Naive thymus-derived CD4-positive, alpha-beta T cell (primary cell): ENCODE data around the gene KNDC1. TPM values are rescaled to one million over a fixed set of nuclear protein-coding genes. Genes with fewer than 3 reads are reported as not detected.

Experiments
- ATAC-seq: fragments of 150-1000 bp; cut with Tn5 transposase; 2 replicates; pipeline ENCODE4 v1.10.0; 2021; ENCODE audit warnings: mild to moderate bottlenecking, moderate library complexity
- CTCF ChIA-PET: fragments of 350-600 bp; sonication (Branson Sonifier 250); formaldehyde crosslinking; loops from one replicate; lab custom pipeline; 2021; ENCODE audit warnings: antibody characterized with exemption; lab: Charles Lee
- POLR2A ChIA-PET: fragments of 350-600 bp; sonication (Branson Sonifier 250); formaldehyde crosslinking; loops from one replicate; lab custom pipeline; 2021; ENCODE audit warnings: antibody characterized with exemption, inconsistent platforms; lab: Charles Lee
- DNase-seq, 9 donors: peaks; one replicate each; pipeline versions ENCODE4 v3.0.0 to v3.0.0-alpha.2; 2020 to 2022; ENCODE audit warnings: mixed read lengths in 1 of 9
- H3K27ac ChIP-seq: one replicate; pipeline ENCODE4 v1.7.0; 2013; ENCODE audit warnings: mild to moderate bottlenecking, low read depth, low read length, moderate library complexity
- H3K27me3 ChIP-seq, 2 donors: one replicate each; pipeline ENCODE4 v1.7.0; 2013; ENCODE audit warnings: low read length in 2 of 2, mild to moderate bottlenecking in 2 of 2, moderate library complexity in 2 of 2; ENCODE audit not compliant: control insufficient read depth in 2 of 2, insufficient read depth in 2 of 2
- H3K36me3 ChIP-seq, 3 experiments: 1 replicate in 2 of 3; 2 replicates in 1 of 3; pipeline ENCODE4 v1.7.0; 2013; ENCODE audit warnings: low read length in 3 of 3, mild to moderate bottlenecking in 3 of 3, moderate library complexity in 1 of 3; ENCODE audit not compliant: insufficient read depth in 3 of 3, control insufficient read depth in 2 of 3
- H3K4me1 ChIP-seq, 2 donors: one replicate each; pipeline ENCODE4 v1.7.0; 2013; ENCODE audit warnings: low read length in 2 of 2, mild to moderate bottlenecking in 2 of 2, moderate library complexity in 1 of 2; ENCODE audit not compliant: control insufficient read depth in 2 of 2, insufficient read depth in 2 of 2
- H3K4me3 ChIP-seq: 2 replicates; pipeline ENCODE4 v1.7.0; 2013; ENCODE audit warnings: mild to moderate bottlenecking, low read length
- H3K9me3 ChIP-seq, 3 experiments: 1 replicate in 2 of 3; 2 replicates in 1 of 3; pipeline ENCODE4 v1.7.0; 2013; ENCODE audit warnings: low read length in 3 of 3; ENCODE audit not compliant: control insufficient read depth in 2 of 3
- H3K27ac Mint-ChIP-seq, 9 donors: one replicate each; pipeline ENCODE4 v1.8.0; 2020 to 2022; ENCODE audit warnings: mixed read lengths in 9 of 9, mild to moderate bottlenecking in 8 of 9, moderate library complexity in 5 of 9, inconsistent platforms in 2 of 9
- H3K27me3 Mint-ChIP-seq, 5 donors: one replicate each; pipeline ENCODE4 v1.8.0; 2021 to 2022; ENCODE audit warnings: mixed read lengths in 5 of 5, mild to moderate bottlenecking in 1 of 5
- H3K36me3 Mint-ChIP-seq, 5 donors: one replicate each; pipeline ENCODE4 v1.8.0; 2020 to 2022; ENCODE audit warnings: mixed read lengths in 5 of 5, mild to moderate bottlenecking in 3 of 5, inconsistent platforms in 1 of 5
- H3K4me1 Mint-ChIP-seq, 7 donors: one replicate each; pipeline ENCODE4 v1.8.0; 2020 to 2022; ENCODE audit warnings: mixed read lengths in 7 of 7, mild to moderate bottlenecking in 3 of 7, inconsistent platforms in 1 of 7
- H3K4me3 Mint-ChIP-seq, 10 donors: one replicate each; pipeline ENCODE4 v1.8.0; 2020 to 2022; ENCODE audit warnings: mild to moderate bottlenecking in 10 of 10, mixed read lengths in 10 of 10, moderate library complexity in 6 of 10, inconsistent platforms in 2 of 10
- H3K9me3 Mint-ChIP-seq, 11 donors: one replicate each; pipeline ENCODE4 v1.8.0; 2020 to 2022; ENCODE audit warnings: mixed read lengths in 11 of 11, mild to moderate bottlenecking in 4 of 11, inconsistent platforms in 1 of 11, moderate library complexity in 1 of 11
- intact Hi-C, 2 donors: fragments of 100-400 bp; cut with micrococcal nuclease; formaldehyde crosslinking; loops; one replicate each; pipeline ENCODE4 v1.15.1; 2023
- polyA plus RNA-seq, 2 donors: library from polyadenylated mRNA; unstranded; fragments of 300-500 nt; fragmentation: Illumina TruSeq; gene quantifications; one replicate each; pipeline ENCODE4 v1.2.3, GENCODE V29; 2021
- total RNA-seq, 6 experiments: library from RNA in 5 of 6; stranded (reverse) in 5 of 6; gene quantifications; 1 replicate in 5 of 6; 2 replicates in 1 of 6; pipeline ENCODE4 v1.2.3 and lab custom pipeline; 2021 to 2026

KNDC1 gene
- total and polyA plus RNA-seq, 7 experiments from 2014 or later = 0.05 to 3.6 (median 0.60) TPM; not detected in 3

DNA sequence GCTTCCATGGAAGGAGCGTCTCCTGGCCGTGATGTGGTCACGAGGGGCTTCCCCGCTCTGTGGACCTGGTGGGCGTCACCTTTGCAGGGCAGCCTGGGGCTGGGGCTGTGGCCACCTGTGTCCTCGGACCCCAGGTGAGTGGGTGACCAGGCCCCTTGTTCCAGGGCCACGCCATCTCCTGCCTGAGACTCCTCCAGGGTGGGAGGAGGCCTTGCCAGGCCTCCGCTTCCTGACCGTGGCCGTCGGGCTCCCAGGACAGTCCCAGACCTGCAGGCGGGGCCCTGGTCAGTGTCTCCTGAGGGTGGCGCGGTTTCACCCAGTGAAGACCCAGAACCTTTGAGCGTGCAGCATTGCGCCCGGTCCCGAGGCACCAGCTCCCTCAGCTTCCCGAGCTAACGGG lies 49.6 kb downstream of the KNDC1 start:
- ChIA-PET POLR2A (no interaction called here), CTCF (no interaction called here)
- H3K4me1 Mint-ChIP-seq = peaks cover 0 to 4% (median 0%) of the 10 kb centered on the region in 7 donors
- no peaks in the 10 kb centered on the region for H3K9me3 Mint-ChIP-seq
- H3K27me3 Mint-ChIP-seq = peaks cover 0 to 9% (median 0%) of the 10 kb centered on the region in 5 donors
- Histone ChIP-seq H3K36me3 (no peaks in the 10 kb centered on the region), H3K4me3 (no peak overlapping the region), H3K27ac (no peak overlapping the region), H3K9me3 (no peaks in the 10 kb centered on the region), H3K4me1 (no peaks in the 10 kb centered on the region), H3K27me3 (no peaks in the 10 kb centered on the region)
- intact Hi-C loops = no loop called here
- H3K27ac Mint-ChIP-seq = no peak overlapping the region
- ATAC-seq (no peak), DNase-seq (peak in 1 of 9 donors; percentile 5)
- H3K4me3 Mint-ChIP-seq = no peak overlapping the region
- no peaks in the 10 kb centered on the region for H3K36me3 Mint-ChIP-seq

DNA sequence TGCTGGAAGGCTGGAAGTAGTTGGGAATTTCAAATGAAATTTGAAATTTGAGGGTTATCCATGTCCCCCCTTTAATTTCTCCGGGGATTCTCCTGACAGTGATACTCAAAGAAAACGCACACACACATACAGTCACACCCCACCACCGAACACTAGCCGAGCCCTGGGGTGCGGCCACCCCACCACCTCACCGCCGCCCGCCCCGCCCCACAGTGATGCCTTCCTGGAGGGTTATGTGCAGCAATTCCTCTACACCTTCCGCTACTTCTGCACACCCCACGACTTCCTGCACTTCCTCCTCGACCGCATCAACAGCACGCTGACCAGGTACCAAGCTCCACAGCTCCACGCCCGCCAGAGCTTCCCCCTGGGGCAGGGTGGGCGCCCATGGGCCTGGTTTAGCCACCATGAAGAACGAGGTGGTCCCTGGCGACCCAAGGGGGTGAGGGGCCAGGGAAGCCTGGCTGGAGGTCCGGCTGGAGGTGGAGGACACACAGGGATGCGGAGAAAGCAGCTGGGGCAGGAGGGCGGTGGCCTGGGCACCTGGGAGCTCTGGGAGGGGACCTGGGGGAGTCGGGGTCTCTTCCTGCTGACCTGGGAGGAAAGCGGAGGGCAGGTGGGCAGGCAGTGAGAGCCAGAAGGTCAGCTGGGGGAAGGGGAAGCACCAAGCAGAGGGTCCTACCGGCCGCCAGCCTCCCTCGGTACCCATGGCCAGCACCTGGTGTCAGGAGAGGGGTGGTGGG lies 50.5 kb downstream of the KNDC1 start:
- H3K4me3 ChIP-seq = no peak overlapping the region
- CTCF ChIA-PET = no interaction called here
- intact Hi-C loops = no loop called here
- H3K27me3 ChIP-seq = no peaks in the 10 kb centered on the region
- POLR2A ChIA-PET = no interaction called here
- H3K36me3 ChIP-seq = no peaks in the 10 kb centered on the region
- no peaks in the 10 kb centered on the region for H3K4me1 ChIP-seq
- no peak overlapping the region for H3K27ac ChIP-seq
- ATAC-seq (no peak), DNase-seq (peak in 1 of 9 donors; percentile 6)
- H3K9me3 ChIP-seq = no peaks in the 10 kb centered on the region
- Mint-ChIP-seq H3K4me1 (peaks cover 0 to 4% (median 0%) of the 10 kb centered on the region in 7 donors), H3K36me3 (no peaks in the 10 kb centered on the region), H3K9me3 (peaks cover 0 to 3% (median 0%) of the 10 kb centered on the region in 11 donors), H3K4me3 (peak overlapping the region in 1 of 10 donors; percentile 65), H3K27ac (no peak overlapping the region), H3K27me3 (peaks cover 0 to 9% (median 0%) of the 10 kb centered on the region in 5 donors)

DNA sequence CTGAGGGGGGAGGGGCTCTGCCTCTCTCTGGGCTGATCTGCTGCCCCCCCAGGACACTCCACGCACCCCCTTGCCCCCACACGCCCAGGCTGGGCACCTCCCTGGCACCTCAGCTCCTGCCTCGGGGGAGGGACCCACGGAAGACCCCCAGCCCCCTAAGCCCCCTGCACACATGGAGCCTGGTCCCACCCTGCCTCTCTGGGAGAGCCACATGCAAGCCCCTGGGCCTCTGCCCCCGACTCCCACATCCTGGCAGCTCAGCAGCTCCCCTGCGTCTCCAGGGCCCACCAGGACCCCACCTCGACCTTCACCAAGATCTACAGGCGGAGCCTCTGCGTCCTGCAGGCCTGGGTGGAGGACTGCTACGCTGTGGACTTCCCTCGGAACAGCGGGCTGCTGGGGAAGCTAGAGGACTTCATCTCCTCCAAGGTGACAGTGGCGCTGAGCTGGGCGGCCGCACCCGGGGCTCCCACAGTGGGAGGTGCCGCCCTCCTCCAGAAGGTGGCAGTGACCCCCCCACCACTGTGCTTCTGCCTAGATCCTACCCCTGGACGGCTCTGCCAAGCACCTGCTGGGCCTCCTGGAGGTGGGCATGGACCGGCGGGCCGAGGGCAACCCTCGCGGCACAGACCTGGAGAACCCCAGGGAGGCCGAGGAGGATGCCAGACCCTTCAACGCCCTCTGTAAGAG lies 51.3 kb downstream of the KNDC1 start:
- no peaks in the 10 kb centered on the region for H3K9me3 ChIP-seq
- peaks cover 0 to 3% (median 0%) of the 10 kb centered on the region in 11 donors for H3K9me3 Mint-ChIP-seq
- ChIA-PET CTCF (no interaction called here), POLR2A (no interaction called here)
- no peaks in the 10 kb centered on the region for H3K36me3 Mint-ChIP-seq
- H3K36me3 ChIP-seq = no peaks in the 10 kb centered on the region
- no peak overlapping the region for H3K4me3 ChIP-seq
- H3K4me3 Mint-ChIP-seq = no peak overlapping the region
- no peak overlapping the region for H3K27ac Mint-ChIP-seq
- H3K27ac ChIP-seq = no peak overlapping the region
- no peaks in the 10 kb centered on the region for H3K4me1 ChIP-seq
- H3K4me1 Mint-ChIP-seq = peaks cover 0 to 4% (median 0%) of the 10 kb centered on the region in 7 donors
- intact Hi-C loops = no loop called here
- H3K27me3 Mint-ChIP-seq = peaks cover 0 to 14% (median 0%) of the 10 kb centered on the region in 5 donors
- peak in 1 of 9 donors; percentile 6 for DNase-seq
- H3K27me3 ChIP-seq = no peaks in the 10 kb centered on the region
- no peak for ATAC-seq

DNA sequence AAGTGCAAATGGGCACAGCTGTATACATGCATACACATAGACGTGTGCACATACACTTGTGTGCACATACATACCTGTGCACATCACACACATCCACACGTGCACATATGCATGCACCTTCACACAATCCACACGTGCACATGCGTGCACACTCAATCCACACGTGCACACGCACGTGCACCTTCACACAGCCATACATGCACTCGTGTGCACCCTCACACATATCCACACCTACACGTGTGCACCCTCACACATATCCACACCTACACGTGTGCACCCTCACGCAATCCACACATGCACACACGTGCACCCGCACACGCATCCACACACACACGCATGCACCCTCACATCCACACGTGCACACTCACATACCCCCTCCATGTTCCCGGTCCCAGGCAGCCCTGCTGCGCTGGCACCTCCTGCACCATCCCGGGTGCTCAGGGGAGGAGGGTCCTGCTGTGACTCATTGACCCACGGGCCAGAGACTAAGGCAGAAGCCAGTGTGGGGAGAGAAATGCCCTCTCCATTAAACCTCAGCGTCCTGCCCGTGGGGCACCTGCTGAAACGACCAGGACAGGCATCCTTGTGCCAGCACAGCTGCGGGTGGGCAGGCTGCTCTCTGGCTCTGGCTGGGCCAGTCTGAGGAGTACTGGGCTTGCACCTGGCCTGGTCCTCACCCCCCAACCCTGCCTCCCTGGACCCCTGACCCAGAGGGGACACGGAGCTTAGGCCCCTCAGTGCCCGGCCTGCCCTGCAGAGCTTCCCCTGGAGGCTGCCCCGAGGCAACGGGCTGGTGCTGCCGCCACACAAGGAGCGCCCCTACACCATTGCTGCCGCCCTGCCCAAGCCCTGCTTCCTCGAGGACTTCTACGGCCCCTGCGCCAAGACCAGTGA lies 52.2 kb downstream of the KNDC1 start:
- Mint-ChIP-seq H3K4me1 (peaks cover 0 to 4% (median 0%) of the 10 kb centered on the region in 7 donors), H3K27ac (peak overlapping the region in 2 of 9 donors; percentile 45 to 85), H3K4me3 (peak overlapping the region in 1 of 10 donors; percentile 67), H3K27me3 (peaks cover 0 to 19% (median 0%) of the 10 kb centered on the region in 5 donors), H3K36me3 (no peaks in the 10 kb centered on the region), H3K9me3 (peaks cover 0 to 3% (median 0%) of the 10 kb centered on the region in 11 donors)
- no peak overlapping the region for H3K27ac ChIP-seq
- CTCF ChIA-PET = no interaction called here
- POLR2A ChIA-PET = no interaction called here
- no peaks in the 10 kb centered on the region for H3K27me3 ChIP-seq
- no peak for ATAC-seq
- no peaks in the 10 kb centered on the region for H3K4me1 ChIP-seq
- peak in 1 of 9 donors; percentile 6 for DNase-seq
- H3K9me3 ChIP-seq = no peaks in the 10 kb centered on the region
- no peak overlapping the region for H3K4me3 ChIP-seq
- H3K36me3 ChIP-seq = no peaks in the 10 kb centered on the region
- intact Hi-C loops = no loop called here

DNA sequence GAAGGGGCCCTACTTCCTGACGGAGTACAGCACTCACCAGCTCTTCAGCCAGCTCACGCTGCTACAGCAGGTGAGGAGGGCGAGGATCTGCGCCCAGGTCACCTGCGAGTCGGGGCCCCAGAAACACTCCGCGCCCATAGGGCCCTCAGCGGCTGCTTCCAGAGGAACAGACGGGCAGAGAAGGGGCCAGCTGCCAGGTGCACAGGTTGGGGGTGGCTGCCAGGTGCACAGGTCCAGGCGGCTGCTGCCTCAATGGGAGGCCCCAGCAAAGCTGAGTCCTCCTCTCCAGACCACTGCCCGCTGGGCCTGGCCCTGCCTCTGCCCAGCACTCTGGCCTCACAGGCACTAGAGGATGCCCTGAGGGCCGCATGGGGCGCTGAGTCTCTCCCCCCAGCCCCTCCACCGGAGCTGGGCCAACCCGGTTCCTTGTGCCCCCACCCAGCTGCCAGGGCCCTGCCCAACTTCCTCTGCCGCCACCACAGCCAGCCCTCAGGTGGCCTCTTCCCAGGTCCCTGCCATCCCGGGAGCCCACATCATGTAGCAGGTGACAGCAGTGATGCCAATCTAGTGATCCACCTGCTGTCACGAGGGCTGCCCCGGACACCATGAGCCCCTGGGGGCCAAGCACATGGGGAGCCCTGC lies 53.0 kb downstream of the KNDC1 start:
- intact Hi-C loops = no loop called here
- no peak overlapping the region for H3K4me3 ChIP-seq
- peaks cover 0 to 19% (median 0%) of the 10 kb centered on the region in 5 donors for H3K27me3 Mint-ChIP-seq
- no peaks in the 10 kb centered on the region for H3K36me3 ChIP-seq
- H3K27ac Mint-ChIP-seq = peak overlapping the region in 1 of 9 donors; percentile 42
- ChIA-PET CTCF (no interaction called here), POLR2A (no interaction called here)
- no peak overlapping the region for H3K4me3 Mint-ChIP-seq
- peaks cover 0 to 3% (median 0%) of the 10 kb centered on the region in 11 donors for H3K9me3 Mint-ChIP-seq
- no peaks in the 10 kb centered on the region for H3K4me1 ChIP-seq
- H3K27me3 ChIP-seq = no peaks in the 10 kb centered on the region
- H3K27ac ChIP-seq = no peak overlapping the region
- ATAC-seq (no peak), DNase-seq (peak in 1 of 9 donors; percentile 7)
- peaks cover 0 to 4% (median 0%) of the 10 kb centered on the region in 7 donors for H3K4me1 Mint-ChIP-seq
- no peaks in the 10 kb centered on the region for H3K36me3 Mint-ChIP-seq
- no peaks in the 10 kb centered on the region for H3K9me3 ChIP-seq
